Loucy (cell line): ENCODE data around the gene DNAJB8.

ENCODE experiments used
- EZH2phosphoT487 ChIP-seq: fragments of 200-600 bp; IDR thresholded peaks from 2 replicates; pipeline ENCODE4 v1.6.1; 2018; ENCODE audit warnings: antibody characterized with exemption, mild to moderate bottlenecking, moderate library complexity, borderline replicate concordance
- TF ChIP-seq, protein P1 (sequence below): fragments of 200-600 bp; sonication (generic); conservative IDR thresholded peaks from 2 replicates; pipeline ENCODE4 v1.5.1; 2014; ENCODE audit warnings: mild to moderate bottlenecking, antibody characterized with exemption, low read length

DNA sequence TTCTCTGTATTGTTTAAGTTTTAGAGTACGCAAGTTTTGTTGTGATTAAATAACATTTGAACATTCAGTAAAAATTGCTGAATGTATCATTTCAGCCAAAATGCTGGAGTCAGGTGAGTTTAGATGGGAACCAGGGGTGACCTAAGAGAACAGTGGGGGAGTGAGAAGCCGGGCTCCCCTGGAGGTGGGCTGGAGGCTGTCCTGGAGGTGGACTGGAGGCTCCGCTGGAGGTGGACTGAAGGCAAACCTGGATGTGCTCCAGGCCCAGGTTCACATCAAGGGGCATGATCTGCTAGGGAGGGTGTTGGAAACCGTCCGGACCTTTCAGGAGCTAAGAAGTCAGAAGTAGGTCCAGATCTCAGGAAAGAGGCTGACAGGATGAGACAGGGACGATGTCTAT lies 23.7 kb downstream of the DNAJB8 start:
- TF ChIP-seq, protein P1, sequence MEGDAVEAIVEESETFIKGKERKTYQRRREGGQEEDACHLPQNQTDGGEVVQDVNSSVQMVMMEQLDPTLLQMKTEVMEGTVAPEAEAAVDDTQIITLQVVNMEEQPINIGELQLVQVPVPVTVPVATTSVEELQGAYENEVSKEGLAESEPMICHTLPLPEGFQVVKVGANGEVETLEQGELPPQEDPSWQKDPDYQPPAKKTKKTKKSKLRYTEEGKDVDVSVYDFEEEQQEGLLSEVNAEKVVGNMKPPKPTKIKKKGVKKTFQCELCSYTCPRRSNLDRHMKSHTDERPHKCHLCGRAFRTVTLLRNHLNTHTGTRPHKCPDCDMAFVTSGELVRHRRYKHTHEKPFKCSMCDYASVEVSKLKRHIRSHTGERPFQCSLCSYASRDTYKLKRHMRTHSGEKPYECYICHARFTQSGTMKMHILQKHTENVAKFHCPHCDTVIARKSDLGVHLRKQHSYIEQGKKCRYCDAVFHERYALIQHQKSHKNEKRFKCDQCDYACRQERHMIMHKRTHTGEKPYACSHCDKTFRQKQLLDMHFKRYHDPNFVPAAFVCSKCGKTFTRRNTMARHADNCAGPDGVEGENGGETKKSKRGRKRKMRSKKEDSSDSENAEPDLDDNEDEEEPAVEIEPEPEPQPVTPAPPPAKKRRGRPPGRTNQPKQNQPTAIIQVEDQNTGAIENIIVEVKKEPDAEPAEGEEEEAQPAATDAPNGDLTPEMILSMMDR = no peak
- TF ChIP-seq EZH2phosphoT487 = no peak
